Measurements from ENCODE around the gene PDIA4.
"Not testable (repeated sequence)": the region's sequence is repeated elsewhere in the genome, so short reads cannot be mapped to it uniquely, and the experiment has no call there.

Gene PDIA4

GRCh38 chr7:149028346-149029109 is at the start of gene PDIA4:
PDIA4 (minus strand) TSS chr7:149028505; CDS start chr7:149028408, 97 bp downstream.
- peak; percentile 99 for DNase-seq

GRCh38 chr7:149077594-149077993 is 49.3 kb upstream of the PDIA4 start:
- no peak for DNase-seq

GRCh38 chr7:149075286-149075685 is 47.0 kb upstream of the PDIA4 start:
- no peak for DNase-seq

- DNase-seq: no peak
These were observed 46.0 kb upstream of the PDIA4 start for GRCh38 chr7:149074116-149074885.

- DNase-seq: no peak
These were observed 44.1 kb upstream of the PDIA4 start for GRCh38 chr7:149072438-149072775.

GRCh38 chr7:149071641-149072437 is 43.5 kb upstream of the PDIA4 start:
- DNase-seq: no peak

GRCh38 chr7:149071182-149071635 is 42.9 kb upstream of the PDIA4 start:
- DNase-seq: no peak

GRCh38 chr7:149070372-149071125 is 42.2 kb upstream of the PDIA4 start:
- DNase-seq: no peak

GRCh38 chr7:149067869-149068268 is 39.6 kb upstream of the PDIA4 start:
- DNase-seq: no peak

- no peak for DNase-seq
These were observed 35.2 kb upstream of the PDIA4 start for GRCh38 chr7:149063476-149063875.

- DNase-seq: not testable (repeated sequence)
These were observed 34.1 kb upstream of the PDIA4 start for GRCh38 chr7:149062217-149062899.

GRCh38 chr7:149060156-149060555 is 31.9 kb upstream of the PDIA4 start:
- DNase-seq: no peak

GRCh38 chr7:149053885-149054284 is 25.6 kb upstream of the PDIA4 start:
- no peak for DNase-seq

- DNase-seq: no peak
These were observed 25.1 kb upstream of the PDIA4 start for GRCh38 chr7:149053384-149053783.

- DNase-seq: no peak
These were observed 22.6 kb upstream of the PDIA4 start for GRCh38 chr7:149050941-149051340.

- DNase-seq: no peak
These were observed 20.5 kb upstream of the PDIA4 start for GRCh38 chr7:149048805-149049204.

GRCh38 chr7:149046416-149046815 is 18.1 kb upstream of the PDIA4 start:
- DNase-seq: no peak

- no peak for DNase-seq
These were observed 15.6 kb upstream of the PDIA4 start for GRCh38 chr7:149043936-149044335.

GRCh38 chr7:149041350-149041749 is 13.0 kb upstream of the PDIA4 start:
- no peak for DNase-seq

GRCh38 chr7:149038641-149039040 is 10.3 kb upstream of the PDIA4 start:
- DNase-seq: not testable (repeated sequence)

GRCh38 chr7:149036676-149037075 is 8.4 kb upstream of the PDIA4 start:
- no peak for DNase-seq

GRCh38 chr7:149031353-149031910 is 3.1 kb upstream of the PDIA4 start:
- DNase-seq: no peak

Measured in NCI-H526 treated with DMSO at 0.1 percent for 48 hours (cell line).